B cell (primary cell): ENCODE measurements around the gene NCKIPSD. TPM values are rescaled to one million over a fixed set of nuclear protein-coding genes. Genes with fewer than 3 reads are reported as not detected.

Experiments used
- ATAC-seq: fragments of 200-7000 bp; cut with Tn5 transposase; one replicate; pipeline ENCODE4 v1.10.0; 2021; ENCODE audit warnings: low read depth, mild to moderate bottlenecking, moderate number of reproducible peaks, moderate library complexity
- CTCF ChIA-PET: fragments of 350-600 bp; sonication (Branson Sonifier 250); formaldehyde crosslinking; loops from one replicate; lab custom pipeline; 2021; ENCODE audit warnings: antibody characterized with exemption, inconsistent platforms; lab: Charles Lee
- POLR2A ChIA-PET: fragments of 350-600 bp; sonication (Branson Sonifier 250); formaldehyde crosslinking; loops from one replicate; lab custom pipeline; 2021; ENCODE audit warnings: antibody characterized with exemption; lab: Charles Lee
- DNase-seq: peaks from one replicate; pipeline ENCODE4 v3.0.0; 2013
- H2AFZ ChIP-seq: 2 replicates; pipeline ENCODE4 v1.6.1; 2012; ENCODE audit warnings: mild to moderate bottlenecking, low read depth, low read length; ENCODE audit not compliant: insufficient read depth, poor library complexity, severe bottlenecking
- H3K27ac ChIP-seq, 2 donors: 1 replicate in 1 of 2; 2 replicates in 1 of 2; pipeline ENCODE4 v1.5.1; 2012 to 2013; ENCODE audit warnings: low read length in 2 of 2, mild to moderate bottlenecking in 2 of 2, moderate library complexity in 1 of 2
- H3K27me3 ChIP-seq, 4 experiments: fragments of 200-600 bp in 1 of 4; sonication (generic) in 1 of 4; replicated peaks in 1 of 4; 1 replicate in 2 of 4; 2 replicates in 2 of 4; pipeline versions ENCODE4 v1.6.1 to v1.7.0; 2013 to 2016; ENCODE audit warnings: low read length in 3 of 4, mild to moderate bottlenecking in 2 of 4, mixed read lengths in 1 of 4, moderate library complexity in 1 of 4; ENCODE audit not compliant: insufficient read depth in 4 of 4, control insufficient read depth in 3 of 4; ENCODE audit errors: control extremely low read depth in 1 of 4
- H3K36me3 ChIP-seq, 2 experiments: replicated peaks in 1 of 2; 1 replicate in 1 of 2; 2 replicates in 1 of 2; pipeline versions ENCODE4 v1.6.1 to v1.7.1; 2013; ENCODE audit warnings: low read length in 1 of 2; ENCODE audit not compliant: insufficient read depth in 2 of 2, control insufficient read depth in 1 of 2; ENCODE audit errors: control extremely low read depth in 1 of 2, extremely low read depth in 1 of 2
- H3K4me1 ChIP-seq, 2 donors: fragments of 200-600 bp in 1 of 2; sonication (generic) in 1 of 2; 1 replicate in 1 of 2; 2 replicates in 1 of 2; pipeline versions ENCODE4 v1.5.1 to v1.6.1; 2013 to 2017; ENCODE audit warnings: low read length in 2 of 2; ENCODE audit not compliant: control insufficient read depth in 2 of 2, insufficient read depth in 2 of 2
- H3K4me2 ChIP-seq: replicated peaks from 2 replicates; pipeline ENCODE3; 2012; ENCODE audit warnings: mild to moderate bottlenecking, low read depth, low read length; ENCODE audit not compliant: poor library complexity, severe bottlenecking
- H3K4me3 ChIP-seq, 5 experiments: fragments of 200-600 bp in 1 of 5; sonication (generic) in 1 of 5; 1 replicate in 3 of 5; 2 replicates in 2 of 5; pipeline versions ENCODE4 v1.5.1 to v1.7.0; 2011 to 2016; ENCODE audit warnings: low read length in 4 of 5, mild to moderate bottlenecking in 4 of 5, low read depth in 2 of 5, control low read depth in 1 of 5, moderate library complexity in 1 of 5; ENCODE audit not compliant: insufficient read depth in 1 of 5; ENCODE audit errors: control extremely low read depth in 1 of 5, extremely low read depth in 1 of 5
- H3K79me2 ChIP-seq: fragments of 200-600 bp; sonication (generic); one replicate; pipeline ENCODE4 v1.6.0; 2016; ENCODE audit warnings: low read length; ENCODE audit not compliant: control insufficient read depth, insufficient read depth
- H3K9ac ChIP-seq: fragments of 200-600 bp; sonication (generic); 2 replicates; pipeline ENCODE4 v1.6.1; 2017; ENCODE audit warnings: mild to moderate bottlenecking, low read length, moderate library complexity
- H3K9me3 ChIP-seq, 3 donors: one replicate each; pipeline versions ENCODE4 v1.6.1 to v1.7.1; 2013; ENCODE audit warnings: low read length in 2 of 3; ENCODE audit not compliant: control insufficient read depth in 2 of 3, insufficient read depth in 1 of 3; ENCODE audit errors: control extremely low read depth in 1 of 3
- H4K20me1 ChIP-seq: 2 replicates; pipeline ENCODE4 v1.6.0; 2012; ENCODE audit warnings: mild to moderate bottlenecking, low read length; ENCODE audit not compliant: insufficient read depth, control insufficient read depth, poor library complexity, severe bottlenecking
- H3K27ac Mint-ChIP-seq: one replicate; pipeline ENCODE4 v1.8.0; 2021; ENCODE audit warnings: mixed read lengths
- H3K27me3 Mint-ChIP-seq: one replicate; pipeline ENCODE4 v1.8.0; 2021; ENCODE audit warnings: mixed read lengths
- H3K4me1 Mint-ChIP-seq: one replicate; pipeline ENCODE4 v1.8.0; 2021; ENCODE audit warnings: mixed read lengths
- H3K4me3 Mint-ChIP-seq: one replicate; pipeline ENCODE4 v1.8.0; 2021; ENCODE audit warnings: mixed read lengths
- H3K9me3 Mint-ChIP-seq: one replicate; pipeline ENCODE4 v1.8.0; 2022; ENCODE audit warnings: mixed read lengths; ENCODE audit not compliant: insufficient read depth
- EZH2 ChIP-seq: IDR thresholded peaks from 2 replicates; pipeline ENCODE4 v1.6.1; 2012; ENCODE audit warnings: borderline replicate concordance, low read depth, mild to moderate bottlenecking, moderate library complexity, low read length; ENCODE audit not compliant: insufficient read depth, poor library complexity, severe bottlenecking
- WGBS: methylation state at CpG from one replicate; pipeline ENCODE4 v1.1.5; 2013; ENCODE audit warnings: missing lambda C conversion rate; ENCODE audit not compliant: insufficient coverage; 5-methylcytosine and 5-hydroxymethylcytosine counted together
- intact Hi-C: fragments of 100-400 bp; cut with micrococcal nuclease; formaldehyde crosslinking; loops from one replicate; pipeline ENCODE4 v1.10.0; 2022
- polyA plus RNA-seq: library from polyadenylated mRNA; depleted of rRNA; stranded (reverse); fragments of >200 nt; gene quantifications from 2 replicates; pipeline ENCODE4 v1.2.3, GENCODE V29; 2012
- total RNA-seq, 2 donors: library from RNA; stranded (reverse); fragments of 120-200 nt in 1 of 2; gene quantifications; 1 replicate in 1 of 2; 2 replicates in 1 of 2; pipeline versions ENCODE4 v1.2.3 to v1.2.4, GENCODE V29; 2013 to 2022
- TF ChIP-seq, protein P1 (sequence below): fragments of 200-600 bp; IDR thresholded peaks from one replicate; pipeline ENCODE4 v1.8.0; 2022; ENCODE audit warnings: antibody characterized with exemption, mild to moderate bottlenecking

The NCKIPSD gene
- total and polyA plus RNA-seq, 2 donors (not counting 1 experiment from before 2014, with no cell fraction given) = 19.1 to 24.6 TPM

DNA sequence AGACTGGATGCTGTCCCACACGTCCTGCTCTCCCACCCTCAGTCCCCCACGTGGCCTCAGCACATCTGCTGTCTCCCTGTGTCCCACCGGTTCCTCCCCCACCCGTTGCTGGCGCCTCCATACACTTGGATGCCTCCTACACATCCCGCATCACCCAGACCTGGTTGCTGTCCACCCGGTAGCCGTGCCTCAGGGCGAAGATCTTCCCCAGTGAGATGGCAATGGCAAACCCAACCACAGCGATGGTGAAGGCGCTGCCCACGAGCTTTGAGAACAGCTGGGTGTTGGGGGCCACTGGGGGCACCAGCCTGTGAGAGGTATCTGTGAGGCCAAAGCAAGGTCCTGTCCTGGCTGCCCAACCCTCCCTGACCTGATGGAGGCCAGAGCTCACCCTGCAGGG, 54.9 kb downstream of the NCKIPSD start:
- Histone ChIP-seq H3K9me3 (no peaks in the 10 kb centered on the region), H3K79me2 (no peaks in the 10 kb centered on the region), H3K27ac (no peak overlapping the region), H3K27me3 (no peaks in the 10 kb centered on the region), H3K36me3 (no peaks in the 10 kb centered on the region), H4K20me1 (no peaks in the 10 kb centered on the region), H3K4me3 (no peak overlapping the region), H2AFZ (no peak overlapping the region), H3K9ac (no peak overlapping the region), H3K4me2 (no peak overlapping the region), H3K4me1 (peaks cover 6 to 9% of the 10 kb centered on the region in 2 donors)
- no peak overlapping the region for H3K4me3 Mint-ChIP-seq
- no peak for TF ChIP-seq EZH2
- TF ChIP-seq, protein P1, sequence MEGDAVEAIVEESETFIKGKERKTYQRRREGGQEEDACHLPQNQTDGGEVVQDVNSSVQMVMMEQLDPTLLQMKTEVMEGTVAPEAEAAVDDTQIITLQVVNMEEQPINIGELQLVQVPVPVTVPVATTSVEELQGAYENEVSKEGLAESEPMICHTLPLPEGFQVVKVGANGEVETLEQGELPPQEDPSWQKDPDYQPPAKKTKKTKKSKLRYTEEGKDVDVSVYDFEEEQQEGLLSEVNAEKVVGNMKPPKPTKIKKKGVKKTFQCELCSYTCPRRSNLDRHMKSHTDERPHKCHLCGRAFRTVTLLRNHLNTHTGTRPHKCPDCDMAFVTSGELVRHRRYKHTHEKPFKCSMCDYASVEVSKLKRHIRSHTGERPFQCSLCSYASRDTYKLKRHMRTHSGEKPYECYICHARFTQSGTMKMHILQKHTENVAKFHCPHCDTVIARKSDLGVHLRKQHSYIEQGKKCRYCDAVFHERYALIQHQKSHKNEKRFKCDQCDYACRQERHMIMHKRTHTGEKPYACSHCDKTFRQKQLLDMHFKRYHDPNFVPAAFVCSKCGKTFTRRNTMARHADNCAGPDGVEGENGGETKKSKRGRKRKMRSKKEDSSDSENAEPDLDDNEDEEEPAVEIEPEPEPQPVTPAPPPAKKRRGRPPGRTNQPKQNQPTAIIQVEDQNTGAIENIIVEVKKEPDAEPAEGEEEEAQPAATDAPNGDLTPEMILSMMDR = no peak
- peaks cover 8% of the 10 kb centered on the region for H3K4me1 Mint-ChIP-seq
- CTCF ChIA-PET = interaction anchor here (0.6 kb wide), 1 partner anchor 203 kb away, joined by 3 read pairs; no protein-coding TSS in a partner anchor
- no peak for ATAC-seq
- no peak overlapping the region for H3K27ac Mint-ChIP-seq
- no peaks in the 10 kb centered on the region for H3K27me3 Mint-ChIP-seq
- POLR2A ChIA-PET = no interaction called here
- no peak for DNase-seq
- intact Hi-C loops = no loop called here
- 93% methylated on average over 12 of the region's 12 CpGs for WGBS
- no peaks in the 10 kb centered on the region for H3K9me3 Mint-ChIP-seq

DNA sequence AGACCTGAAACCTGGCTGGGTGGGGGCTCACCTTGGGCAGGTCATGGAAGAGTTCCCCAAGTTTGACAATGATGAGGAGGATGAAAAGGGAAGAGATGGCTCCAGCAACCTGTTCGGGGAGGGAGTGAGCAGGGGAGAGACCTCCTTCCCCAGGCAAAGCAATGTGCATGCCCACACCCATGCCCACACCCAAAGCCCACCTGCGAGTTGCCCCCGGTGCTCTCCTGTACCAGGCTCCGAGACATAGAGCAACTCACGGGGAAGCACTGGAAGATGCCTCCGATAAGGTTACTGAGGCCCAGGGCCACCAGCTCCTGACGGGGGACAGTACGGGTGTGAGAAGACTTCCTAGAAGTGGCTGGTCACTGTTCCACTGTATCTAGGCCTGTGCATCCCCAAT, 55.3 kb downstream of the NCKIPSD start:
- POLR2A ChIA-PET = no interaction called here
- DNase-seq (no peak), ATAC-seq (no peak)
- Histone ChIP-seq H3K9ac (no peak overlapping the region), H3K4me2 (no peak overlapping the region), H3K4me3 (no peak overlapping the region), H3K4me1 (peaks cover 4 to 6% of the 10 kb centered on the region in 2 donors), H3K9me3 (no peaks in the 10 kb centered on the region), H4K20me1 (no peaks in the 10 kb centered on the region), H3K79me2 (no peaks in the 10 kb centered on the region), H3K27me3 (no peaks in the 10 kb centered on the region), H2AFZ (no peak overlapping the region), H3K27ac (no peak overlapping the region), H3K36me3 (no peaks in the 10 kb centered on the region)
- TF ChIP-seq, protein P1 = no peak
- TF ChIP-seq EZH2 = no peak
- 100% methylated on average over 7 of the region's 8 CpGs for WGBS
- Mint-ChIP-seq H3K27me3 (no peaks in the 10 kb centered on the region), H3K4me3 (no peak overlapping the region), H3K9me3 (no peaks in the 10 kb centered on the region), H3K27ac (no peak overlapping the region), H3K4me1 (peaks cover 7% of the 10 kb centered on the region)
- CTCF ChIA-PET = interaction anchor here (0.6 kb wide), 1 partner anchor 202 kb away, joined by 3 read pairs; no protein-coding TSS in a partner anchor
- intact Hi-C loops = no loop called here
